ENCODE results near the gene EDC4.
"Not testable (repeated sequence)": the region's sequence is repeated elsewhere in the genome, so short reads cannot be mapped to it uniquely, and the experiment has no call there.

EDC4 gene

DNA sequence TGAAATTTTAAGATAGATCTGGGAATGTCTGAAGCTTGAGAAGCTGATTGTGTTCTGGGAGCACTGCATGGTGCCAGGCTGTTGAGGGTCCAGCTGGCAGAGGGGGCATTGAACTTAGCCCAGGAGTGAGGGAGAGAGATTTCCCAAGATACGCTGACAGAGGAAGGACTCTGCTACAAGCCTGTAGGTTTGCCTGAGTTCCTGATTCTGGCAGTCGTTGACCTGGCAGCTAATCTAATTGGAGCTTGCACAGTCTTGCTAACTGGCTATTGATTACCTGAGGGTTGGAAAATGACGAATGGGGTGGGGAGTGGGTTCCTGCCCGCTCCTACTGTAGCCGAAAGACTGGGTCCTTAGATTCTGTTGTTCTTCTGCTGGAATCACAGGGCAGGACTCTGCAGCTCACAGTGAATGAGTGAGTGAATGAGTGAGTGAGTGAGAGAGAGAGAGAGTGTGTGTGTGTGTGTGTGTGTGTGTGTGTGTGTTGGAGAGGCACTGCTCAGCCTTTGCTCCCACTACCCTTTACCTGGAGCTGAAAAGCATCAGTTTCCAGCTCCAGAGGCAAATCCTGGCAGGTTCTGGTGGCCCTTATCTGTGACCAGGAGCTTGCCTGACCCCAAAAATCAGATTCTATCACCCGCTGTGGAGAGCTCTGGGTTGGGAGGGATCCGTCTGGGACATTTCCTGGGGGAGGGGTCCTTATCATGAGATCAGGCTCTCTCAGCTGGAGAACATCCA lies 42.1 kb downstream of the EDC4 start:
- DNase-seq = no peak

- DNase-seq = not testable (repeated sequence)
Measured at GRCh38 chr16:67915496-67915769, 42.6 kb downstream of the EDC4 start.

GRCh38 chr16:67915831-67916723 lies 43.2 kb downstream of the EDC4 start:
- DNase-seq = no peak

DNA sequence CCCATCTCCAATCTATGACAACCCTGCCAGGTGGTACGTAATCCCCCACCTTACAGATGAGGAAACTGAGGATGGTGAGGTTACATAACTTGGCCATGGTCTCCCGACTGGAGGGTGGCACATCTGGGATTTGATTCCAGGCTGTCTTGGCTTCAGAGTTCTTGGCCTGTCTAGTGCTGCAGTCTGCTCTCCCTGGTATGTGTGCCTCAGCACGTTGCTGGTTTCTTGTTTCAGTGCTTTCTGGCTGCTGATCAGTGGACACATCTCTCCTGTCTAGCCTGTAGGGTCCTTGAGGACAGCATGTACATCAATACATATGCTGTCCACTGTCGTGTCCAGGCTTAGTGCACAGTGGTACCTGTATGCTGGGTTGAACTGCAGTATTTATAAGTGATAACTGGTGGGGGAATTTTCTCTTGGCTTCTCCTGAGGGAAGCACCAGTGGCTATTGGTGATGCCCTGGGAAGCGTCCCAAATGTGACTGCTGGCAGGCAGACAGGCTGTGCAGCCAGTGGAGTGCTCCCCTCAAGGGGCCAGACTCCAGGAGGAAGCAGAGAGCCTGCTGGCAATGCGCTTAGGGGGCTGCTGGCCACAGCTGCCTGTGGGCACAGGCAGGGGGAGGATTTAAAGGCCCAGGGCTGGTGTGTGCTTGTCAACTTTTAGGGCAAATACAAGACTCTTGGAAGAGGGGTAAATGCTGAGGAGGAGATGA lies 44.4 kb downstream of the EDC4 start:
- DNase-seq = no peak

GRCh38 chr16:67917852-67918236 lies 45.0 kb downstream of the EDC4 start:
- DNase-seq = peak; percentile 51

DNA sequence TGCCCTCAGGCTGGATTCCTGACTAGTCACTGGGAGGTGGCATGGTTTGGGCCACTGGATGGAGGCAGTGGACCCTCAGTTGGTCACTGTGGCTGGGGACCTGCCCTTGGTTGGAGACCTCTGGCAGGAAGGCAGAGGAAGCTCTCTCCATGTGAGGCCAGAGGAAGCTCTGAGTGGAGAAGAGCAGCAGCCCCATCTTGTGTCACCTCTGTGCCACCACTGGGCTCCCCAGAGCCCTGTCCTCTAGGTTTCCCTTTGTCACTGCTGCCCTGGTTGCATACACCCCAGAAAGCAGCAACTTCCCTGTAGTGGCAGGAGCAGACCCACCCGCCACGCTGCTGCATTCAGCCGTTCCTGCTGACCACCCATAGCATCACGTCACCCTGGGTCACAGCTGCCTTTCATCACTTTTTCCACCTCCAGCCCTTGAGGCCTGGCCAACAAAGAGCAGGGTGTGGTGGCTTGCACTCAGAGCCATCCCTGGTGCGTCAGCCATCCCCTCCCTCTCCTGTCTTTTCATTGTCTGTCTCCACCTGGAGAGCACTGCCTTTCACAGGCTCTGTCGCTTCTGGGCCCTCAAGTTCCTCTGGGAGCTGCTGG lies 46.9 kb downstream of the EDC4 start:
- no peak for DNase-seq

GRCh38 chr16:67922221-67922620 lies 49.4 kb downstream of the EDC4 start:
- DNase-seq = no peak

GRCh38 chr16:67922740-67923139 lies 49.9 kb downstream of the EDC4 start:
- DNase-seq = no peak

DNA sequence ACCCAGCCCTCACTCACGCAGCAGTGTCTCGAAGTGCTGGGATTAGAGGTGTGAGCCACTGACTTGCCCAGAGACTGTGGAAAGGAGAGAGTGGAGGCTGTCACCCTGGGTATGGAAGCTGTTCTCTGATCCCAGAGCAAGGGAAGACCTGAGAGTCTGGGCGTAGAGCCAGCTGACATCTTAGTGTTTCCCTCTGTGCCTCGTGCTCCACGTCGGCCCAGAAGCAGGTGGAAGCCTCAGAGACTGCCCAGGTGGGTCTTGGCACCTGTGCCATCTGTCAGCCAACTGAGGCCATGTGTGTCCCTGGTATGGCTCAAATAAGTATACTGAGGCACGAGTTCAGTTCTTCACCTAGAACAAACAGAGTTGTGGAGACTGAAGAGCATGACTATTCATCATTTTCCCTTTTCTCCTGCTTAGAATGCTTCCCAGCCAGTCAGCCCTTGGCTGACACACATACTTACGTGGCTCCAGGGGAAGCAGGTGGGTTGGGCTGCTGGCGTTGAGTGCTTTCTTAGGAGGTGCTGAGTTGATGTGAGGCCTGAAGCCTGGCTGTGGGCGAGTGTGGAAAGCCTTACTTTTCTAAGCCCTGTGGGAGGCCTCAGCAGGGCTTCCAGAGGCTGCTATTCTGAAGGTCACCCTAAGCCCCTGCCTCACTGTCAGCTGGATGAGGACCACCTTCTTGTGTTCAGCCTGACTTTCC lies 50.7 kb downstream of the EDC4 start:
- DNase-seq = no peak

DNA sequence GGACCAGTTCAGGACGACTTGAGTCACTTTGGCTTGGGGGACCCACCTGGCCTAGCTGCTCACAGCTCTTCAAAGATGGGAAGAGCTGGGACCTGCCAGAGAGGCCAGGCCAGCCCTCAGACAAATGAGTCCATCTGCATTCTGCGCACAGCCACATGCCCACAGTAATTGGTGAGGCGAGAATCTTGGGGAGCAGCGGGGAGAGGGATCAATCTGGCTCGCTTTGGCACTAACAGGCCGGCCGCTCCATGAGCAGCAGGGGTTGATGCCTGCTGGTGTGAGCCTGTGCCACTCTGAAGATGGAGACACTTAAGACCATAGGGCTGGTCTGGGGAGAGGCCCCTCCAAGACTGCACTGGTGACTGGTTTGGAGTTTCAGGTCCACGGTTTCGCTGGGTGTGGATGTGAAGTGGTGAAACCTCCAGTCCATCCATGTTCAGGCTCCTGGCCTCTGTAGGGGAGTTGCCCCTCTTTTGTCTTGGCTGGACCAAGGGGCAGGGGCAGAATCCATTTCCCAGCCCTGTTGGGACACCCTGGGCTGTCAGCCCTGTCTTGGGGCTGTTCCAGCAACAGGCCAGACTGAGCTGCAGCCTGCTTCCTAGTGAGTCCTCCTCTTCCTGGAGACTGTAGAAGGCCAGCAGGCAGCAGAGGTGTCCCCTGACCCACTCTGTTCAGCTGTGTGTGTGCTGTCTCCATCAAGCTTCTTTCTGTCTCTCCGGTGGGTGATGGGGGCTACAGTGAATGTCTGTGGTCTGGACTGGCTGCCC lies 51.5 kb downstream of the EDC4 start:
- no peak for DNase-seq

GRCh38 chr16:67926181-67926750 lies 53.4 kb downstream of the EDC4 start:
- DNase-seq = no peak

- no peak for DNase-seq
Measured at GRCh38 chr16:67927131-67927941, 54.5 kb downstream of the EDC4 start.

GRCh38 chr16:67928147-67928546 lies 55.3 kb downstream of the EDC4 start:
- no peak for DNase-seq

DNA sequence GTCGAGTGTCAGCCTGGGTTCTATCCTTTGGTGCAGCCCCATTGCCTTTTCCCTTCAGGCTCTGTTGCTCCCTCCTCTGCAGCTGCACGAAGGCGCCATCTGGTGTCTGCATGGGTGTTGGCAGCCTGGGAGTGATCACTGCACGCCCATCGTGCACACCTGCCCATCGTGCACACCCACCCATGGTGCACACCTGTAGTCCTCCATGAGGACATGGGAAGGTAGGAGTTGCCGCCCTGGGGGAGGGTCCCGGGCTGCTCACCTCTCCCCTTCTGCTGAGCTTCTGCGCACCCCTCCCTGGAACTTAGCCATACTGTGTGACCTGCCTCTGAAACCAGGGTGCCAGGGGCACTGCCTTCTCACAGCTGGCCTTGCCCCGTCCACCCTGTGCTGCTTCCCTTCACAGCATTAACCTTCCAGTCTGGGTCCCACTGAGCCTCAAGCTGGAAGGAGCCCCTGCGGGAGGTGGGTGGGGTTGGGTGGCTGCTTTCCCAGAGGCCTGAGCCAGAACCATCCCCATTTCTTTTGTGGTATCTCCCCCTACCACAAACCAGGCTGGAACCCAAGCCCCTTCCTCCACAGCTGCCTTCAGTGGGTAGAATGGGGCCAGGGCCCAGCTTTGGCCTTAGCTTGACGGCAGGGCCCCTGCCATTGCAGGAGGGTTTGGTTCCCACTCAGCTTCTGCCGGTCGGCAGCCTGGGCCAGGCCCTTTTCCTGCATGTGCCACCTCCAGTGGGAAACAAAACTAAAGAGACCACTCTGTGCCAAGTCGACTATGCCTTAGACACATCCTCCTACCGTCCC lies 55.9 kb downstream of the EDC4 start:
- peak; percentile 79 for DNase-seq

DNA sequence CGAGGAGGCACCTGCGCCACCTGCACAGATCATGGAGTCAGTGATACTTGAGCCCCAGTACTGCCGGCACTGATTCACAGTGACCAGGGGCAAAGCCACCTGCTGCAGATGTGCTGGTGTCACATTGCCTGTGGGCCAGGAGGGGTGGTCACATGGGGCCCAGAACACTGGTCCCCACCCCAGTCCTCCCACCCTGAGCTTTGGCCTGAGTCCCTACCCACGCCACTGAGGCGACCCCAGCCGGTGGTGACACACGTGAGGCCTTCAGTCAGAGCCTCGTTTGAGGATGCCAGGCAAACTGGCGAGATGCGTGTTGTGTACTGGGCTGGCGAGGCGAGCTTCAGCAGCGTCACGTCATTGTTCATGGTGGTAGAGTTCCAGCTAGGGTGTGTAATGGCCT lies 57.3 kb downstream of the EDC4 start:
- DNase-seq = no peak

DNA sequence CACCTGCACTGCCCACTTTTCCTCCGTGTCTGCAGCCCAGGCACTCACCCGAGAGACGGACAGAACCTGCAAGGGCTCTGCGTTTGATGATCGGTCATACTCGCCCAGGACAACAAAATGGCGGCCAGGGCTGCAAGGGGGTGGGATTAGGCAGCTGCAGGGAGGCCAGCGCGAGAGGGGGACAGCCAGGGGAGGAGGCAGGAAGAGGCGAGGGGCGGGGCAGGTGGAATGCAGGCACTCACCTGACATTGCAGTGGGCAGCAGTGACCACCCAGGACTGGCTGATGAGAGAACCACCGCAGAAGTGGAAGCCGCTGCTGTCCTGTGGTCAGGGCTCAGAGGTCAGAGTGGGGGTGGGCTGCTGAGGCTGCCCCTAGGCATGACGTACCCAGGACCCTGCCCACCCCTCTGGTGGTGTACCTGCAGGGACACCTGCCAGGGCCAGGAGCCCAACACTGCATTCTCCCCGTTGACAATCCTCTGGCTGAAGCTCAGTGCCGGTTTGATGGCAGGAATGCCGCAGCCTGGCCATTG lies 57.9 kb downstream of the EDC4 start:
- no peak for DNase-seq
